Retinal pigment epithelial cell (primary cell): ENCODE data around the gene SEPTIN8.
A peak's percentile ranks its signal among the peaks of the same experiment; 100 is the strongest.

Experiments
- DNase-seq: peaks from one replicate; pipeline ENCODE4 v3.0.0-alpha.2; 2010; ENCODE audit warnings: low read depth
- H3K4me3 ChIP-seq: 2 replicates; pipeline ENCODE4 v1.5.1; 2011; ENCODE audit warnings: mild to moderate bottlenecking, low read length, control low read depth, moderate library complexity
- CTCF ChIP-seq: conservative IDR thresholded peaks from 2 replicates; pipeline ENCODE4 v1.5.1; 2011; ENCODE audit warnings: low read depth, low read length, control low read depth, inconsistent platforms

Gene SEPTIN8

DNA sequence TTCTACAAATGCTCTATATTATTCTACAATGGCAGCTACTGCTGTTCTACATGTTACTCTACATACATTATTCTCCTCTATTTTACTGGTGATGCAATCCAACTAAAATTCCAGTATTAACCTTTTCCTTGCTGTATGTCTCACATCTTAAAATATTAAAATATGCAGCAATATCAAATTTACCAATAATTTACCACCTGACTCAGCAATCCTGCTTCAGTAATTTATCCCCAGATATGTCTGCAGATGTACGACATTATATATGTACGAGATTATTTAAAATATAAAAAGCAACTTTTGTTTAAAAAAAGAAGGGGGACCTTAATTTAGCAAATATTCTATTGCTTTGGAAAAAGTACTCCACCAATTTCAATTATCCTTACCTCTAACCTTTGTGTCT, 51.3 kb downstream of the SEPTIN8 start:
- no peak for TF ChIP-seq CTCF
- DNase-seq, result no peak
- no peak overlapping the region for H3K4me3 ChIP-seq

DNA sequence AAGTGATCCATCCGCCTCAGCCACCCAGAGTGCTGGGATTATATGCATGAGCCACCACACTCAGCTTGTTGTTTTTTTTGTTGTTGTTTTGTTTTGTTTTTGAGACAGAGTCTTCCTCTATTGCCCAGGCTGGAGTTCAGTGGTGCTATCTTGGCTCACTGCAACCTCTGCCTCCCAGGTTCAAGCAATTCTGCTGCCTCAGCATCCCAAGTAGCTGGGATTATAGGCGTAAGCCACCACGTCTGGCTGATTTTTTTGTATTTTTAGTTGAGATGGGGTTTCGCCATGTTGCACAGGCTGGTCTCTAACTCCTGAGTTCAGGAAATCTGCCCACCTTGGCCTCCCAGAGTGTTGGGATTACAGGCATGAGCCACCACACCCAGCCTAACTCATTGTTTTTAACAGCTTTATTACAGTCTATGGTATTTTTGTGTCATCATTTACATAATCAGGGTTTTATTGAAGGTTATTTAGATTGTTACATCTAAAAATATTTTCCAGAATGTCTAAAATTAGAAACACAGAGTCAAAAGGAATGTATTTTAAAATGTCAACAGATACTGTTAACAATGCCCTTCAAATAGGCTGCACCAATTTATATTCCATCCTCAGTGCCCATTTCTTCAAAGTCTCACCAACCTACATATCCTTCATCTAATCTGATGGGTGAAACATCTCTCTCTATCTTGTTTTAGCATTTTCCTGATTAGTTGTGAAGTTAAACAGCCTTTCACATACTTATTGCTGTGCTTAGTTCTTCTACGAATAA, 58.3 kb downstream of the SEPTIN8 start:
- H3K4me3 ChIP-seq, result no peak overlapping the region
- TF ChIP-seq CTCF, result no peak
- no peak for DNase-seq

- peak; percentile 26 for TF ChIP-seq CTCF
- no peak overlapping the region for H3K4me3 ChIP-seq
- DNase-seq, result no peak
Observed at GRCh38 chr5:132714456-132715307, 62.4 kb downstream of the SEPTIN8 start.

DNA sequence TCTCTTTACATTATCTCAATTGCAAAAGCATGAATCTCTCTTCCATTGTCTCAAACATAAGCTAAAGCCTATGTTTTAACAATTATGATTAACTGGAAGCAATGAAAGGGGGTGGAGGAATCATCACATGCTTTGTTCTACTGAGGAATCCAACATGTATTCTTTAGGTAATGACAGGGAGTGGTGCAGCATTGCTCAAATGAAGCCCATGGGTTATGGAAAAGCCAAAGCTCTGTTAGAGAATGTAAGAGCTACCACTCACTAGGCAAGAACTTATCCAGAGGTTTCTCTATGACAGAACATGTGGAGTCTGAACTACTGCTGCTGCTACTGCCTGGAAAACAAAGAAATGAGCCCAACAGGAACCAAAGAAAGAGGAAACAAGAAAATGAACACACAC, 68.4 kb downstream of the SEPTIN8 start:
- H3K4me3 ChIP-seq, result no peak overlapping the region
- TF ChIP-seq CTCF, result no peak
- no peak for DNase-seq

DNA sequence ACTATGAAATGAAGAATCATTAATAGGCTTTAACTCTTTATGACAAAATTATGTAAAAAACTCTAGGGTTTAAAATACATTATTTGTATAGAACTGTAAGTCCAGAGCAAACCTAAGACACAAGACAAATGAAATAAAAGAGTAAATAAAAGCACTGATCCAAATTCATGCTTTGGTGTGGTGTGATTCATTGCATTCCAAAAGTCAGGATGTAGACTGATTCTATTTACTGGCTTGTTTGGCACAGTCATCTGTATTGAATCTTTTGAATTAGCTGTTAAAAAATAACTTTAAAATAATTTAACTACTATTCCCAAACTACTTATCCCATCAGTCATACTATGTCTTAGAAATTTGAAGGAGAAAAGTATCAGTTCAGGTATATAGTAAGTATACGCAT, 72.2 kb downstream of the SEPTIN8 start:
- no peak for DNase-seq
- H3K4me3 ChIP-seq, result no peak overlapping the region
- no peak for TF ChIP-seq CTCF
